GM12801 (cell line): Measurements from ENCODE around the gene LCP2.

Experiments used
- CTCF ChIP-seq: IDR thresholded peaks from one replicate; pipeline ENCODE4 v1.5.1; 2011; ENCODE audit warnings: control low read depth; ENCODE audit not compliant: insufficient read length; ENCODE audit errors: extremely low read depth

LCP2 gene

GRCh38 chr5:170314541-170315095, 17.0 kb upstream of the LCP2 start:
- TF ChIP-seq CTCF = no peak

- no peak for TF ChIP-seq CTCF
Measured at GRCh38 chr5:170313816-170314215, 16.2 kb upstream of the LCP2 start.

GRCh38 chr5:170313344-170313743, 15.8 kb upstream of the LCP2 start:
- no peak for TF ChIP-seq CTCF

- TF ChIP-seq CTCF = no peak
Measured at GRCh38 chr5:170312666-170313065, 15.1 kb upstream of the LCP2 start.

GRCh38 chr5:170312301-170312595, 14.7 kb upstream of the LCP2 start:
- TF ChIP-seq CTCF = no peak

GRCh38 chr5:170311511-170312300, 14.1 kb upstream of the LCP2 start:
- no peak for TF ChIP-seq CTCF

- no peak for TF ChIP-seq CTCF
Measured at GRCh38 chr5:170310256-170310926, 12.8 kb upstream of the LCP2 start.
